ENCODE data around the gene CRBN.

CRBN gene

DNA sequence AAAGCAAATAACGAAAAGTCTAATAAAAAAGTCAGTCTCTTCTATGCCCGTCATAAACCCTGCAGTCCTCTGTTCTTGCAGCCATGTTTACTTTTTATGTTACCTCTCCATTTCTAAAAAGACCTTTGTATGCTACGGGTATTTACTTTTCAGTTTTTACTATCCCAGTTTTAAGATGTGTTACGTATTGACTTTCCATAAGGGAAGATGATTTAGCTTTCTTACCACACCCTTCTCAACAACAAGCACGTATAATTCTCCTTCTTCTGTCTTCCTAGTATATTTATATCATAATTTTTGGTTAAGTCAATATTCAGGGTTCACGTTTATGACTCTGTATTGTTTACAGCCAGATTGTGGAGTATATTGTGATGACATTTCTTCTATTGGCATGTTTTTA is 42.0 kb downstream of the CRBN start:
- TF ChIP-seq, protein P1, sequence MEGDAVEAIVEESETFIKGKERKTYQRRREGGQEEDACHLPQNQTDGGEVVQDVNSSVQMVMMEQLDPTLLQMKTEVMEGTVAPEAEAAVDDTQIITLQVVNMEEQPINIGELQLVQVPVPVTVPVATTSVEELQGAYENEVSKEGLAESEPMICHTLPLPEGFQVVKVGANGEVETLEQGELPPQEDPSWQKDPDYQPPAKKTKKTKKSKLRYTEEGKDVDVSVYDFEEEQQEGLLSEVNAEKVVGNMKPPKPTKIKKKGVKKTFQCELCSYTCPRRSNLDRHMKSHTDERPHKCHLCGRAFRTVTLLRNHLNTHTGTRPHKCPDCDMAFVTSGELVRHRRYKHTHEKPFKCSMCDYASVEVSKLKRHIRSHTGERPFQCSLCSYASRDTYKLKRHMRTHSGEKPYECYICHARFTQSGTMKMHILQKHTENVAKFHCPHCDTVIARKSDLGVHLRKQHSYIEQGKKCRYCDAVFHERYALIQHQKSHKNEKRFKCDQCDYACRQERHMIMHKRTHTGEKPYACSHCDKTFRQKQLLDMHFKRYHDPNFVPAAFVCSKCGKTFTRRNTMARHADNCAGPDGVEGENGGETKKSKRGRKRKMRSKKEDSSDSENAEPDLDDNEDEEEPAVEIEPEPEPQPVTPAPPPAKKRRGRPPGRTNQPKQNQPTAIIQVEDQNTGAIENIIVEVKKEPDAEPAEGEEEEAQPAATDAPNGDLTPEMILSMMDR (IDR thresholded peaks at IDR 0.05; ENCODE audit: insufficient read depth, low read depth, low read length, missing control alignments): no peak
- DNase-seq (ENCODE audit: low read depth): no peak
- H3K4me3 ChIP-seq (ENCODE audit: low read depth, low read length): no peak overlapping the region

DNA sequence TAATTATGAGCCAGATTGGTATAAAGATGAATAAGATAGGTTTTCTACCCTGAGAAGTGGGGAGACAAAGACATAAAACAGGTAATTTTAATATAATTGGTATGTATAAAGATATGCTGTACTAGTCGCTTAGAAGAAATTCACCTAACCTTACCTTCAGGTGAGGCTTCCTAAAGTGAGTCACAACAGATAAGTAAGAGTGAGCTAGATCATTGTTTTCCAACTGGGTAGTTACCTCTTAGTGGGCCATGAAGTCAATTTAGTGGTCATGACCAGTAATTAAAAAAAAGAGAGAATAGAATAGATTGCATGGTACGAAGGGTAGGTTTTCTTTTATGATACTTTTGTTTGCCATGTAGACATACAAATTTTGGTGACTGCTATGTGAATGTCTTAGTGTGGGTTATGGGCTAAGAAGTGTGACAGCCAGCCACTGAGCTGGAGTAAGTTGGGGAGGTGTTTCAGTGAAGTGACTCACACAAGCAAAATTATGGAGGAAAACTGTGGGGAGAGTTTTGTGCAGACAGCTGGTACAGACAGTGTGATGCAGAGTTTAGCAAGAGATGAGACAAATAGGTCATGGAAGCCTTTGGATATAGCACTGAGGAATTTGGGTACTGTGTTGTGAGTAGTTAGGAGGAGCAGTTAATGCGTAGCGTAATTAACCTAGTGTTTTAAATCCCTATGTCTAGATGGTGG is 44.6 kb downstream of the CRBN start:
- TF ChIP-seq, protein P1 (IDR thresholded peaks at IDR 0.05; ENCODE audit: insufficient read depth, low read depth, low read length, missing control alignments): no peak
- H3K4me3 ChIP-seq (ENCODE audit: low read depth, low read length): no peak overlapping the region
- no peak for DNase-seq (ENCODE audit: low read depth)

DNA sequence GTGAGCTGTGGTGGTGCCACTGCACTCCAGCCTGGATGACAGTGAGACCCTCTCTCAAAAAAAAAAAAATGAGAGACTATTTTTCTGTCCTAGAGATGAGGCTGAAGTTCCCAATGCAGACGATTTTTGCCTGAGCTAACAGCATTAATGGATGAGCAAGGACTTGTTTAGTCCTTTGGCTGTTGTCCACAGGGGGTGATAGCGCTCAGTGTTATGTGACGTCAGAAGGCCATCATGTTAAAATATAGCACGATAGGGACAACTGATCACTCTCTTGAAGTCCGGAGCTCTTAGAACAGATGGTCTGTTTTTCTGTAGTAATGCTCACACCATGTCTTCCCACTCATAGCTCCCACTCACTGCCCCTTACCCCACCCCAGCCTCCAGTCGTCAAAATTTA is 46.0 kb downstream of the CRBN start:
- DNase-seq (ENCODE audit: low read depth): no peak
- TF ChIP-seq, protein P1 (IDR thresholded peaks at IDR 0.05; ENCODE audit: insufficient read depth, low read depth, low read length, missing control alignments): no peak
- H3K4me3 ChIP-seq (ENCODE audit: low read depth, low read length): no peak overlapping the region

DNA sequence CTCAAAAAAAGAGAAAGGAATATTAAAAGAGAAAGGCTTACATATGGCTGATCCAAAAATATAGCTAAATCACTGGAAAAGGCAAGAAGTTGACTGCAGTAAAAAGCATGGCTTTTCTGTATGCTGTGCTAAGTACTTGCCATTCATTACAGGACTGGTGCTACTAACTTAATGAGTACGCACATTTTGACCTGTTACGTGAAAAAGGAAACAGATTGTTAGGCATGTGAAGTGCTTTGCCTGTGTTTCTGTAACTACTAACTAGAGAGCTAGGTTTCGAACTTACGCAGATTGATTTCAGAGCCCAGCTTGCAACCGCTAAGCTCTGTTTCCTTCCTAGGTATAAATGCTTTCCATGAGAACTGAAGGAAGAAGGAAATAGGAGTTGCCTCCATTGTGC is 49.9 kb downstream of the CRBN start:
- TF ChIP-seq, protein P1 (IDR thresholded peaks at IDR 0.05; ENCODE audit: insufficient read depth, low read depth, low read length, missing control alignments): no peak
- H3K4me3 ChIP-seq (ENCODE audit: low read depth, low read length): no peak overlapping the region
- DNase-seq (ENCODE audit: low read depth): peak; percentile 68

DNA sequence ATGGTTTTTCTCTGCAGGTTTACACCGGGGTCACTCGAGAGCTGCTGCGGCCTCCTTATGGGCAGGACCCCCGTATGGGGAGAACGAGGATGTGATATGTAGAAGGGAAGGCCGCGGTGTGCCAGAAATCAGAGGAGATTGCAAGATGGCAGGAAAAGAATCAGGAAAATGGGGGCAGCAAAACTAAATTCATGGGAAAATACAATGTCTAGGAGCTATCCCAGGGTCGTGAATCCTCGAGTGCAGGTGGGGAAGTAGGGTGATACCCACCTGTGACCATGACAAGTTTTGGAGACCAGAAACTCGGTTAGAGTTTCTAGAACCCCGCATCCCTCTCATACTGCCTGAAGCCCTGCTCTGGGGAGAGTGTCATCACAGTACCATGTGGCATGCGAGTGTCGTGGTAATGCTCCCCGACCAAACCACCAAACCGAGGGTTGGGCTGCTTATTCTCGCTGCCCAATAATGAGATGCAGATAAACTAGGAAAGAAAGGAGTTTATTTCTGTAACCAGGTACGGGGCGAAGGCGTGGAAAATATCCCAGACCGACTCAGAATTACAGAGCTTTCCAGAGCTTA is 52.0 kb downstream of the CRBN start:
- peak; percentile 53 for DNase-seq (ENCODE audit: low read depth)
- H3K4me3 ChIP-seq (ENCODE audit: low read depth, low read length): peak overlapping the region; percentile 78
- TF ChIP-seq, protein P1 (IDR thresholded peaks at IDR 0.05; ENCODE audit: insufficient read depth, low read depth, low read length, missing control alignments): no peak

DNA sequence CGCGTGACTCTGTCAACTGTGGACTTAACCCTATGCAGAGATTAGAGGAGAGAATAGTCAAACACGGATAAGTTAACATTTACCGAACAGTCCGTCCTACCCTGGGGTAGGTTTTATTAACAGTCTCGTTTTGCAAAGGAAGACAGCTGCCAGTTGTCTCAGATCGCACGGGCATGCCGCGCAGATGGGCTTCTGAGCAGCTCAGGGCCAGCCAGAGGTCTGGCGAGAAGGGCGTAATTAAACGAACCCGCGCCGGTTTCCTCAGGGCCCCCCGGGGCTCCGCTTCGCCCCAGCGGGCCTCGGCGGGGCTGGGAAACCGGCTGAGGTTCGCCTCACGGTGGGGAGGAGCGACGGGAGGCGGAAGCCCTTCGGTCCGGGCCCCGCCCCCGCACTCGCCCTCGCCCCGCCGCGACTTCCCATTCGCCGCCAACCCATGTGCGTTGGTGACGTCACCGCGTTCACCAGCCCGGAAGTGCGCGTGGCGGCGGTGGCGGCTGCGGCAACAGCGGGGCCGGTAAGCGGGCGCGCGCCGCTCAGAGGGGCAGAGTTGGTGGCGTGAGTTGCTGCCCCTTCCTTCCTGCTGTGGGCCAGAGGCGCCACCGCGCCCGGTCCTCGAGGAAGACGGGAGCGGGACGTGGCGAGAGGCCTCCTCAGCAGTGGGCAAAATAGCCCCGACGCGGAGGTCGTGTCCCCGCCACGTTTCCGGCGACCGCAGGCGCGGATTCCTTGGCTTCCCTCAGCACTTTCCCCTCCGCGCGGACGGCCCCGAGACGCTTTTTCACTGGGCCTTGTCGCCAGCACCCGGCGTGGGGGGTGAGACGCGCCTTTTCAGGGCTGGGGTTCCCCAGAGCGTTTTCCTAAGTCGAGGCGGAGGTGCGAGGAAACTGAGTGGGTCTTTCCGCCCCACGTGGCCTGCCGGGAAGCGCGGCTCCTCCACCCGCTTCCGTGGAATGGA is 52.7 kb downstream of the CRBN start, which contains the start of gene TRNT1:
Gene TRNT1 (plus strand): TSS at position 464 of the 955 bp plus-strand sequence. CDS start 2,101 bp downstream, outside the sequence.
- peak; percentile 97 for DNase-seq (ENCODE audit: low read depth)
- TF ChIP-seq, protein P1 (IDR thresholded peaks at IDR 0.05; ENCODE audit: insufficient read depth, low read depth, low read length, missing control alignments): no peak
- peak within 1 kb of the TSS; percentile 78 for H3K4me3 ChIP-seq (ENCODE audit: low read depth, low read length)

Data from GM12865 (cell line).